Mucosa of stomach (tissue), 1 donor: ENCODE measurements around the gene NSFL1C.

Source experiments
- H3K27me3 ChIP-seq: one replicate; pipeline ENCODE4 v1.7.0; 2013; ENCODE audit warnings: mild to moderate bottlenecking, low read length; ENCODE audit not compliant: control insufficient read depth, insufficient read depth
- H3K36me3 ChIP-seq: one replicate; pipeline ENCODE4 v1.7.0; 2013; ENCODE audit warnings: low read length; ENCODE audit not compliant: control insufficient read depth, insufficient read depth
- H3K4me1 ChIP-seq: one replicate; pipeline ENCODE4 v1.7.0; 2013; ENCODE audit warnings: mild to moderate bottlenecking, low read length; ENCODE audit not compliant: control insufficient read depth, insufficient read depth
- H3K4me3 ChIP-seq: one replicate; pipeline ENCODE4 v1.7.0; 2013; ENCODE audit warnings: low read length
- H3K9ac ChIP-seq: one replicate; pipeline ENCODE4 v1.7.0; 2013; ENCODE audit warnings: mild to moderate bottlenecking, low read length, moderate library complexity
- H3K9me3 ChIP-seq: one replicate; pipeline ENCODE4 v1.7.0; 2013; ENCODE audit warnings: mild to moderate bottlenecking, low read length, moderate library complexity; ENCODE audit not compliant: control insufficient read depth
- donor health status: Pancreatic carcinoma.

Gene NSFL1C

DNA sequence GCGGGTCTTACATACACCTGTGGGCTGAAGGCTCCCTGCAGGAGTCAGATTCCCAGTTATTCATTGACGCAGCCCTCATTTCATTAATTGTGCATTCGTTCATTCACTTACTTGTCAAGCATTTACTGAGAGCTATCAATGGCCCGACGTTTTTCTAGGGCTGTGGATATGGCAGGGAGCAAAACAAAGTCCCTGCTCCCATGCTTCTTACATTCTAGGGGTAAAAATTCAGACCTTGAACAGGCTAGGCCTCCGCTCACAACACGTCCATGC, 369 bp upstream of the NSFL1C start:
- Histone ChIP-seq H3K4me1 (peaks cover 49% of the 10 kb centered on the region), H3K4me3 (peak overlapping the region; percentile 33), H3K9me3 (no peaks in the 10 kb centered on the region), H3K27me3 (no peaks in the 10 kb centered on the region), H3K36me3 (no peaks in the 10 kb centered on the region), H3K9ac (peak overlapping the region; percentile 66)

DNA sequence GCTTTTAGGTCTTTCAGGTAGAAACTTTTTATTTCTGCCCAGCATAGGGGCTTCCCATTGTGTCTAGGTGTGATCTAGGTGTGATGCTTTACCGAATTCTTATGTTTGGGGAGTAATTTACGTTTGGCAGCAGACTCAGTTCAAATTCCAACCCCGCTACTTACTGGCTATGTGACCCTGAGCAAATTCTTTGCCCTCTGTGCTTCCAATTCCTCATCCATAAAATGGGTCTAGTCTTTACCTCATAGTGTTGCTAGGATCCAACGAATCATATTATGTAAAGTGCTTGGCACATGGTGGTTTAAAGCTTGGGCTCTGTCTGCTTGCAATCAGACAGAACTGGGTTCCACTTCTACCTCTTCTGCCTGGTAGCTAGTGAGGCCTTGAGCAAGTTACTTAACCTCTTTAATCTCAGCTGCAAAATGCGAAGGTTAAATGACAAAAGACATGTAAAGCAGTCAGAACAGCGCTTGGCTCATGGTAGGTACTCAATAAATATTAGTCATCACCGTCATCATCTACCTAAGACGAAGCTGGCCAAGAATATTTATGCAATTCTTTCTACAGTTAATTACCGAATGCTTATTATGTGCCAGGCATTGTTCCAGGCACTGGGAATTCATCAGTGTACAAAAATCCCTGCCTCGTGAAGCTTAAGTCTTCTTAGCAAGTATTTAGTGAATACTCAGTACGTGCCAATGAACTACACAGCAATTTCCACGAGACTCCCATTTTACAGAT, 1.0 kb downstream of the NSFL1C start:
- peak overlapping the region; percentile 57 for H3K4me3 ChIP-seq
- peaks cover 46% of the 10 kb centered on the region for H3K4me1 ChIP-seq
- H3K9me3 ChIP-seq: no peaks in the 10 kb centered on the region
- no peaks in the 10 kb centered on the region for H3K27me3 ChIP-seq
- peak overlapping the region; percentile 69 for H3K9ac ChIP-seq
- H3K36me3 ChIP-seq: no peaks in the 10 kb centered on the region

DNA sequence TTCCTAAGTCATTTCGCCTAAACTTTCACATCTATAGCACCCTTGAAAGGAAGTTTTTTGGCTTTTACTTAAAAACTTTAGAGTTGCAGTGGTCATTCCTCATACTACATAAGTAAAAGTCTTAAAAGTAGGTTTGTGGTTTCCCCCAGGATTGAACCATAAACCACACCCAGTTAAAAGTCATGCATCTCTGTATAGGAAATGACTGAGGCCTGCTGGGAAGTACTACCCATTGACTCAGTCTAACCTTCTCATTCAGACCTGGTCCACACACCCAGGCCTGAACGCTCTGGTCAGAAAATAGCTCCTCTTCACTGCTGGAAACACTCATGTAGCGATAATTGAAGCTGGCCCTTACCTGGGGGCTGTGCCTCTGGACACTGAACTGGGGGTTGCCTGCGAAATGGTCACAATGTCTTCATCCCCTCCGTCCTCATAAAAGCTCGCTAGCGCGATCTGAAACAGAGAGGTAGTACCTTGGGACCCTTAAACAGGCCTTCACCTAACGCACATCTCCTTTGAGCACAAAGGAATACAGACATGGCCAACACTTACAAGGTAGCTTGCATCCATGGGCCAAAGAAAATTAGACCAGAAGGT, 2.6 kb downstream of the NSFL1C start:
- Histone ChIP-seq H3K9ac (no peak overlapping the region), H3K4me3 (no peak overlapping the region), H3K36me3 (no peaks in the 10 kb centered on the region), H3K4me1 (peaks cover 30% of the 10 kb centered on the region), H3K27me3 (no peaks in the 10 kb centered on the region), H3K9me3 (no peaks in the 10 kb centered on the region)

DNA sequence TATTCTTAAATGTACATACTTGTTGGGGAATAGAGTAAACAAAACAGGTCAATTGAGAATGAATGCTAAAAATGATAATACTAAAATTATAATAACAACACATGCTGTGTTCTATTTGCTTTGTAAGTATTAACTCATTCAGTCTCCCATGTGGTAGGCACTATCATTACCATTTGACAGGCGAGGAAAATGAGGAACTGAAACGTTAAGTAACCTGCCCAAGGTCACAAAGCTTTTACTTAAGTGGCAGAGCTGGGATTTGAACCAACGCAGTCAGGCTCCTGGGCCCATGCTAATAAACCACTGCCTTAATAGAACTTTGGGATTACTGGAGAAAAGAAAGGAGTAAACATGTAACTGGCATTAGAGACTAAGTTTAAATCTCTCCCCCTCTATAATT, 3.8 kb downstream of the NSFL1C start:
- H3K36me3 ChIP-seq: no peaks in the 10 kb centered on the region

DNA sequence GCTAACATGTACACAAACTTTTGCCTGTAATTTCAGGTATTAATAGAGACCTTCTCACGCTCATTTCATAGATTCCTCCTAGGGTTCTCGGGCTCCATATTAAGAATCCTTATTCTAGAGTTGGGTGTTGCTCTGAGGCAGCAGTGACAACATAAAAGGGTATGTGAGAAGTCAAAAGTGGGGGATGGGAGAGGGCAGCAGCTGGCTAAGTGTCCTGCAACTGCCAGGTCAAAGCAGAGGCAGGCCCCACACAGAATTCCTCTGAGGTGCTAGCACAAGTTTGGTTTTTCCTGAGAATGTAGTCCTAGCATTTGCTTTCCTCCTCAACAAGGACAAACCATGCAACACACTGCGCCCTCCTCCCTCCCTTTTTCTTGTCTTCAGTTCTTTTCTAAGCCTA, 4.6 kb downstream of the NSFL1C start:
- Histone ChIP-seq H3K9me3 (no peaks in the 10 kb centered on the region), H3K4me1 (peaks cover 10% of the 10 kb centered on the region), H3K9ac (no peak overlapping the region), H3K27me3 (no peaks in the 10 kb centered on the region), H3K36me3 (no peaks in the 10 kb centered on the region), H3K4me3 (no peak overlapping the region)

More for the DNA sequence above, 3.8 kb downstream of the NSFL1C start:
- peaks cover 18% of the 10 kb centered on the region for H3K4me1 ChIP-seq
- no peaks in the 10 kb centered on the region for H3K27me3 ChIP-seq
- H3K9me3 ChIP-seq: no peaks in the 10 kb centered on the region
- no peak overlapping the region for H3K9ac ChIP-seq
- H3K4me3 ChIP-seq: no peak overlapping the region

DNA sequence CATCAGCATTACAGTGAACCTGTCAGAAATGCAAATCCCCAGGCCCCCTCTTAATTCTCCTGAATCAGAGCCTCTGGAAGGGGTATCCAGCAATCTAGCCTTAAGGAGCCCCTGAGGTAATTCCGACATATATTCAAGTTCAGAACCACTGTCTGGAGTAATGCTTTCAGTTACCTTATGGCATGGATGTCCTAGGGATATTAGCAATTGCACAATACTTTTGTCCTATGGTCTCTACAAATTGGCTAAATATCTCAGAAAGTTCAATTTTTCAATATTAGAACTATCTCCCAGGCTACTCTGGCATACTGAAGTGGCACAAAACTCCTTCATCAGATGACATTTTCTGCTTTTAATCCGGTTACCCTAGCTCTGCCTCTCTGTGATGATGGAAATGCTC, 6.4 kb downstream of the NSFL1C start:
- H3K9me3 ChIP-seq: no peaks in the 10 kb centered on the region
- H3K4me1 ChIP-seq: peaks cover 2% of the 10 kb centered on the region
- no peak overlapping the region for H3K4me3 ChIP-seq
- no peak overlapping the region for H3K9ac ChIP-seq
- no peaks in the 10 kb centered on the region for H3K27me3 ChIP-seq
- no peaks in the 10 kb centered on the region for H3K36me3 ChIP-seq

DNA sequence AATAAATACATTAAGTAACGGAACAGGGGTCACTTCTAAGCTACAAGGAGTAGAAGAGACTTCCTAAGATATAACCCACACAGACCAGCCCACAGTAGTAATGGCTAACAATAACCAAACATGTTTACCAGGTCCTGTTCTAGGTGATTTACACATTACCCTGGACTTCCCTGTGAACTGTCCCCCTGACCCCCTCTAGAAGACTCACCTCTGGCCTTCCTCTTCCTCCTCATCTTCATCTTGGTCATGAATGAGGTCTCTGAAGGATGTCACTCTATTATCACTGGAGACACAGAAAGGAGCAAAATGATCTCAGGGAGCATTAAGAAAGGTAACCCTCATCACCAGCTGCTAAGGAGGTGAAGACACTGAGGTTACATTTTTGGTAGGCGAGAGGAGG, 8.7 kb downstream of the NSFL1C start:
- no peaks in the 10 kb centered on the region for H3K27me3 ChIP-seq
- H3K9ac ChIP-seq: no peak overlapping the region
- peaks cover 9% of the 10 kb centered on the region for H3K36me3 ChIP-seq
- H3K9me3 ChIP-seq: no peaks in the 10 kb centered on the region
- H3K4me1 ChIP-seq: no peaks in the 10 kb centered on the region
- H3K4me3 ChIP-seq: no peak overlapping the region

DNA sequence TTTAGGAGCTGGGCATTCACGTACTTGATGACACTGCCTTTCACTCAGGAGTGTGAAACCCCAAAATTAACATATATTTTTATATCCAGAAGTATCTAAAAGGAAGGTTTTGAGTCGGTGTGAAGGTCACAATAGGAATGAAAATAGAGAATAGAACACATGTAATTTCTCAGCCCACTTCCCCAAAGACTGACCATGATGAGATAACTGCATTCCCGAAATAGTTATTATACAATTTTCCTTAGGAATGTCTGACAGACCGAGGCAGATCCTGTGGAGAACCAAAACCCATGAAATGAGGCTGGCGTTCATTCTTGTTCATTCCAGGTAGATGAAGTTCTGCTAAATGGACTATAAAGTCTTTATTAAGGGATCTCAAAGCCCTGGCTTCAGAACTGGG, 10.3 kb downstream of the NSFL1C start:
- H3K27me3 ChIP-seq: no peaks in the 10 kb centered on the region
- H3K4me3 ChIP-seq: no peak overlapping the region
- no peaks in the 10 kb centered on the region for H3K4me1 ChIP-seq
- H3K9ac ChIP-seq: no peak overlapping the region
- no peaks in the 10 kb centered on the region for H3K9me3 ChIP-seq
- H3K36me3 ChIP-seq: peaks cover 16% of the 10 kb centered on the region

DNA sequence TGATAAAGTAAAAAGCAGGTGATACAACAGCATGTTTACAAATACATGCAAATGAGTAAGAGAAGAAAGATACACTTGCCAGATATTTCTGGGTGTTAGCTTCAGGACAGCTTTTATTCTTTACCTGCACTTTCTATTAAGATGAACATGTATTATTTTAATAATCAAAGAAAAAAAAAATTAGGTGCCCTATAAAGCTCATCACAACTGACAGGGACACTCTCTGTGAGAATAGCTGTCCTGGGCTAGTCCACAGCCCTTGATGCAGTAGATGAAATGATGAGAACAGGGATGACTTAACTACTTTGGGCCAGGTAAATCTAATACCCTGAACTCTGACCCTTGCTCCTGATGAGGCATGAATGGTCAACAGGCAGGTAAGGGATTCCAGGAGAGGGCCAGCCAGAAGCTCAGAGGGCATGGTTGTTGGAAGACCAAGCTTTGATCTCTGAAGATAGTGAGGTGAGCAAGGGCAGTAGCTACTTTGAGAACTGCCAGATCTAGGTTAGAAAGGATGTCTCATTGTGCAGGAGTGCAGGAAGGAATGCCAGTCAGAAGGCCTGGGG, 15.6 kb downstream of the NSFL1C start:
- H3K4me1 ChIP-seq: no peaks in the 10 kb centered on the region
- no peak overlapping the region for H3K4me3 ChIP-seq
- H3K9me3 ChIP-seq: no peaks in the 10 kb centered on the region
- peaks cover 29% of the 10 kb centered on the region for H3K36me3 ChIP-seq
- H3K9ac ChIP-seq: no peak overlapping the region
- no peaks in the 10 kb centered on the region for H3K27me3 ChIP-seq

DNA sequence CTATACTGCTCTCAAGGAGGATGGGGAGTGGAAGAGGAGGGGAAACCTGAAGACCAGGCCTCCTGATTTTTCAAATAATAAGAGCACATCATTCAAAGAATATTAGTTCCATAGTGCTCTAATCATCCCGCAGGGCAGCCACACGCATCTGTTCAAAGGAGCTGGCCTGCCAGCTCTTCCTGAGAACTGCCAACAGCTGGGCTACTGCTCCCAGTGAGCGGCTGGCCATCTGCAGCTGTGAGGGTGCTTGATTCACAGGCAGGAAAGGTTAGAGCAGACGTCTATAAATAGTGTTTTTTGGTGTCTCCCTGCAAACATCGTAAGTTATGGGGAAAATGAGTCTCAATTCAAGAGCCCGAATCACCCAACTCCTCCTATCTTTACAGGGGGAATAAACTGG, 17.3 kb downstream of the NSFL1C start:
- H3K9me3 ChIP-seq: no peaks in the 10 kb centered on the region
- no peaks in the 10 kb centered on the region for H3K27me3 ChIP-seq
- no peak overlapping the region for H3K4me3 ChIP-seq
- H3K4me1 ChIP-seq: no peaks in the 10 kb centered on the region
- H3K36me3 ChIP-seq: peaks cover 34% of the 10 kb centered on the region
- no peak overlapping the region for H3K9ac ChIP-seq

DNA sequence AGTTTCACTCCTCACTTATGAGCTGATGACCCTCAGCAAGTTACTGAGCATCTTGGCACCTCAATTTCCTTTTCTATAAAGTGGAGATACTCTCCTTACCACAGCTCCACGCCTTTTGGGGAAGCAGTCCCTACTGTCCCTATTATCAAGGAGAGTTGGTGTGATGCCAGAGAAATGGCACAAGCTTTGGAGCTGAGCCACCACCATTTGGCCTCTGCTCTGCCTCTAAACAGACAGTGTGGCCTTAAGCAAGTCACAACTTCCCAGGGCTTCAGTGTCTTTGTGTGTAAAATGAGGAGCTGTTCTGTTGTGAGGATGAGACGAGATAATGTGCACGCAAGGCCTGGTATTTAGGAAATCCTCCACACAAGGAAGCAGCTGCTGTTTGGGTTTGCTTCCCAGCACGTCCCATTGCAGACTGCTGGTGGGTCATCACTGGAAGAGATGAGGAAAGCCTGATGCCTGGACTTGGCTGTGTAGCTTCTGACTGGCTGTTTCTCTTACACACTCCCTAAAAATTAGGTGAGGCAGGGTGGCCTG, 18.5 kb downstream of the NSFL1C start:
- no peaks in the 10 kb centered on the region for H3K4me1 ChIP-seq
- H3K9ac ChIP-seq: no peak overlapping the region
- H3K4me3 ChIP-seq: no peak overlapping the region
- no peaks in the 10 kb centered on the region for H3K9me3 ChIP-seq
- peaks cover 27% of the 10 kb centered on the region for H3K36me3 ChIP-seq
- no peaks in the 10 kb centered on the region for H3K27me3 ChIP-seq

DNA sequence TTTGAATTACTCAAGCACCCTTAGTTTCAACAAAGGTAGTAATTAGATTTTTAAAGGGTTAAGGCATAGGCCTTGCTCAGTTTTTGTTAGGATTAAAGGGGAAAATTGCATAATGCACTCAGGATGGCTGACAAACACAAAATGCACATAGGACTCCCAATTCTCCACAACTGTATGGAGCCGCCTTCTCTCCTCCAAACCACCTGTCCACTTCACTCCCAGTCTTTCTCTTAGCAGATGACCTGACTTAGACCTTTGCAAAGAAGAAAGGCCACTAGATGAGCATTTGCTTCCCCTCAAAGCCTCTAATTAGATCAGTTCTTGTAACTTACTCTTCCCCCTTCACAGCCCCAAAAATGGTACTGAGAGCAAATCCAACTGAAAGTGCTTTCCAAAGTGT, 20.1 kb downstream of the NSFL1C start:
- no peaks in the 10 kb centered on the region for H3K9me3 ChIP-seq

More for the DNA sequence above, 20.1 kb downstream of the NSFL1C start:
- Histone ChIP-seq H3K36me3 (peaks cover 22% of the 10 kb centered on the region), H3K9ac (no peak overlapping the region), H3K4me3 (no peak overlapping the region), H3K27me3 (no peaks in the 10 kb centered on the region), H3K4me1 (no peaks in the 10 kb centered on the region)
